Stimulated activated naive CD8-positive, alpha-beta T cell treated with anti-CD3 and anti-CD28 coated beads, Interleukin-15, Interleukin-2, amounts not matched to agents 100 U/mL and 50 U/mL, for 24 hours (primary cell): ENCODE measurements around the gene ARRB1.
A peak's percentile ranks its signal among the peaks of the same experiment; 100 is the strongest.
"Not testable (repeated sequence)": the region's sequence is repeated elsewhere in the genome, so short reads cannot be mapped to it uniquely, and the experiment has no call there.

Experiments
- ATAC-seq: fragments of 150-1000 bp; cut with Tn5 transposase; one replicate; pipeline ENCODE4 v1.10.0; 2021
- DNase-seq: peaks from one replicate; pipeline ENCODE4 v3.0.0; 2021

The ARRB1 gene

GRCh38 chr11:75351541-75351790 is at the start of gene ARRB1:
TSS of gene ARRB1 (minus strand) at chr11:75351661. CDS start at chr11:75351607, 54 bp downstream.
- ATAC-seq: no peak
- DNase-seq: peak; percentile 58

- no peak for DNase-seq
These were observed 48.8 kb upstream of the ARRB1 start for GRCh38 chr11:75400146-75400865.

DNA sequence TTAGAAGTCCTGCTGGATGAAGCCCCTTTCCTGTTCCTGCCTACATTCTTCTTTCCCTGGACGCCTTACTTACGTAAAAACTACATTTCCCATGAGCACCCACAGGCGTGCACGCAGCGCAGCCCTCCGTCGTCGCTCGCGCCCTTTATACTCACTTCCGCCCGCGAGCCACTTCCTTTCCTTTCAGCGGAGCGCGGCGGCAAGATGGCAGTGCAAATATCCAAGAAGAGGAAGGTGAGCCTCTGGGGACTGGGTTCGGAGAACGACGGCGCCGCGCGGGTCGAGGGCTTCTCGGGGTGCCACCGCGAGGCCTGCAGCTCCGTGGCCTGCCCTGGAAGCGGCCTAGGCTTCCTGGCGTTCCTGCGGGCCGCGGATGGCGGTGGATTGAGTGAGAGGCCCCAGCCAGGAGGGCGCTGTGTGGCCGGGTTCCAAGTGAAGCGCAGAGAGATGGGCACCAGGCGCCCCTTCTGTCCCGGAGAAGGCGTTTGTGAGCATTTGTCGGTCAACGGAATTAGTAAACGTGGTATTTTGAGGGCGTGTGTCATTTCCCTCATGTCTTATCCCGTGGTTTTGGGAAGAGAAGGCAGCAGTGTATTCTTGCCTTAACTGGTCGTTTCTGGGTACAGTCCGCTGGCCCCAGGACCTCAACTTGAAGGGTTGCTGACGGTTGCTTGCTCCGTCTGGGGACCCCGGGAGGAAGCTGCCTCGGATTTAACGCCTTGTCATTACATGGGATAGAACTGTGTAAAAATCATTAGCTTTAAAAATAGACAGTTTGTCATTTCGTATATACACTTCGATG is 48.1 kb upstream of the ARRB1 start, which contains the start of gene RPS3:
Gene RPS3, plus strand, starts transcription at position 175 of the 802 bp plus-strand sequence. Its CDS starts 30 bp downstream, at position 205.
- DNase-seq (peak; percentile 90), ATAC-seq (peak; percentile 86)

More at GRCh38 chr11:75400146-75400865, 48.8 kb upstream of the ARRB1 start:
- no peak for ATAC-seq

GRCh38 chr11:75398906-75399305 is 47.4 kb upstream of the ARRB1 start:
- ATAC-seq (no peak), DNase-seq (no peak)

DNA sequence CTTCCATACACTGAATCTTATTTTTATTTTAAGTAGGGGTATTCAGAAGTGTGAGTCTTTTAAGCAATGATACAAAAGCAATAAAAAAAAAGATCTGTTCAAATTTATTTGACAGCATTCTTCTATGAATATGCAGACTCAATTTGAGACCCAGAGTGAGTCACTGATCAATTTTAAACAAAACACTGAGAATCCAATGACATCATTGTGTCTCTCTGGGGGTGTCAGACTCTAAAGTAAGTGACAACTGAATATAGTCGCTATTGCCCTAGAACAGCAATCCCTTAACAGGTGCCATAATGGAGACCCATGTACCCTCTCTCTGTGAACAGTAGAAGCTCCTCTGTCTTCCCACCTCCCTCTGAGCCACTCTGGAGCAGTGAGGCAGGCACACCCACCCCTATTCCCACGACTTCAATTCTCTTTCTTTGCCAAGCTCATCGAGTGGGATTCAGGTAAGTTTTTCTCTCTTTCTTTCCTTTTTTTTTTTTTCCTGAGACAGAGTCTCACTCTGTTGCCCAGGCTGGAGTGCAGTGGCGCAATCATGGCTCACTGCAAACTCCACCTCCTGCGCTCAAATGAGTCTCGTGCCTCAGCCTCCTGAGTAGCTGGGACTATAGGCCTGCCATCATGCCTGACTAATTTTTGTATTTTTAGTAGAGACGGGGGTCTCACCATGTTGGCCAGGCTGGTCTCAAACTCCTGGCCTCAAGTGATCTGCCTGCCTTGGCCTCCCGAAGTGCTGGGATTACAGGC is 42.8 kb upstream of the ARRB1 start:
- no peak for ATAC-seq
- DNase-seq: no peak

DNA sequence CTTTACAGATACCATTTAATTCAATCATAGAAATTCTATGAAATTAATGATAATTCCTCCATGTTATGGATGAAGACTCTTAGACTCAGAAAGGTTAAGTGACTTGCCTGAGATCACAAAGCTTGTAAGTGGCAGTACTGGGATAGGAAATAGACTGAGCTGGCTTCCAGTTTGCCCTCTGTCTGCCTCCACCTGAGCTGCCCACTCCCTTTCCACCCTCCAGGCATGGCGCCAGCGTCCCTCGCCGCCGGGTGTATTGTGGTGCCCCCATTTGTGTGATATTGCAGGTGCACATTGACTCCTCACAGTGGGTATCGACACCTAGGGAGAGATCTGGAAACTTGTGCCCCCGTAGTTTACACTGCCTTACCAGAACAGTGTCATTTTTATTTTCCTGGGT is 38.5 kb upstream of the ARRB1 start:
- ATAC-seq (no peak), DNase-seq (no peak)

GRCh38 chr11:75389276-75389605 is 37.8 kb upstream of the ARRB1 start:
- ATAC-seq (no peak), DNase-seq (no peak)

- DNase-seq: peak; percentile 69
- ATAC-seq: peak; percentile 64
These were observed 37.2 kb upstream of the ARRB1 start for GRCh38 chr11:75388386-75389275.

DNA sequence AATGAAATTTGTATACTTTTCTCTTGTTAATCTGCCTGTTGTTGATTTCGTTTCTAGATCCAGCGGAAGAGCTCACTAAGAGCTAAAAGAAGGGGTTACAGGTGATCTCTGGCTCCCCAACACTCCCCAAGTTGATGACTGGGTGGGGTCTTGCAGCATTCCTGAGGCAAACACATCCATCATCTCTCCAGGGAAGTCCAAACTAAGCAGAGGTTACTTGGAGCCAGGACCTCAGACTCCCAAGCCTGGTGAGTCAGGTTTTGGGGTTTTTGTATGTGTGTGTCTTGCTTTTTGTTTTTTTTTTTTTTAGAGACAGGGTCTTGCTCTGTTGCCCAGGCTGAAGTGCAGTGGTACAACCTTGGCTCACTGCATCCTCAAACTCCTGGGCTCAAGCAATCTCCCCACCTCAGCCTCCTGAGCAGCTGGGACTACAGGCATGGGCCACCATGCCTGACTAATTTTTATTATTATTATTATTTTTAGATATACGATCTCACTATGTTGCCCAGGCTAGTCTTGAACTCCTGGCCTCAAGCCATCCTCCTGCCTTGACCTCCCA is 36.4 kb upstream of the ARRB1 start:
- DNase-seq (no peak), ATAC-seq (no peak)

DNA sequence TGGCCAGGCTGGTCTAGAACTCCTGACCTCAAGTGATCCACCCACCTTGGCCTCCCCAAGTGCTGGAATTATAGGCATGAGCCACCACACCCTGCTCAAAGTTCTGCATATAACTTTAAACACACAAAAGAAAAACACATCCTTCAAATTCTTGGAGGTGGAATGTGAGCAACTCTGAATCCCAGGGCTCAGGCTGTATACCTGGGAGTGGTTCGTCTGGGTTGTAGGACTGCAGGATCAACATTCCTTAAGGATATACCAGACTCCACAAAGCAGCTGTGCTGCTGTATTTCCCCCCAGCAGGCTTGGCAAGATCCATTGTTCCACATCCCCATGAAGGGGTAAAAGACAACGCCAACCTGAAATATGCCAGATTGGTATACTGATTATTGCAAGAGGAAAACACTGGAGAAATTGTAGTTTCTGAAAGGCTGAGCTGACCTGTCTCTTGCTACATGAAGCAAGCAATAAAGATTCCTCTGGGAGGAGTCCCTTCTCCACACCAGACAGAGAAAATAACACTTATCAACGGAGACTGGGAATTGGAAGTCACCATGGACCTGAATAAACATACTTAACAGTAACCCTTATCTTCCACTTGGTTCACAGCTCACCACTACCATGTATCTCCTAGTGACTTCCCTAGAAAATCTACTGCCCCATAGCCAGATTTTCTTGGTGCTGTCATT is 35.6 kb upstream of the ARRB1 start:
- DNase-seq: no peak
- ATAC-seq: no peak

DNA sequence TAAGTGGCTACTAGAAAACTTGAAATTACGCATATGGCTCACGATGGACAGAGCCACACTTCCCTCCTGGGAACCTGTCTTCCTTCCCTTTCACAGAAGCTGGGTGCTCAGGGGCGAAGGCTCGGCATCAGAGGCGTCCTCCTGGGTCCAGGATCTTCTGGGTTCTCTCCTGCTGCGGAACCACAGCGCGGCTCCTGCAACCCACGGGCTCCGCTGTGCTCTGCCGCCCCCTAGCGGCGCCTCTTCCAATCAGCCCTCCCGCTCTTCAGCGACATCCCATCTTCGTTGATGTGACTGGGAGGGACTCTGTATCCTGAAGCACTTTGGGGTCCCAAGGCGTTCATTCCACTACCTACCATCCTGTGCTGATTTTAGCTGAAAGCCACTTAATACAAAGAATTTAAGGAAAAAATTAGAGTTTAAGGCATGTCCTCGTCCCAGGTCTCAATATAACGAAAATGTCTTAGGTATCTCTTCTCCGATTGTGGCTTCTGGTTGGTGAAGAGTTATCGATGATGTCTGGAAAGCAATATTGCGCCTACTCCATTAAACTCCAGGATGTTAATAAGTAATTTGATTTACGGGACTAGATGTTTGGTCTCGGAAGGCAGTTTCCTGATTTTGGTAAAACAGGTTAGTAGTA is 33.1 kb upstream of the ARRB1 start:
- DNase-seq (peak; percentile 85), ATAC-seq (peak; percentile 81)

DNA sequence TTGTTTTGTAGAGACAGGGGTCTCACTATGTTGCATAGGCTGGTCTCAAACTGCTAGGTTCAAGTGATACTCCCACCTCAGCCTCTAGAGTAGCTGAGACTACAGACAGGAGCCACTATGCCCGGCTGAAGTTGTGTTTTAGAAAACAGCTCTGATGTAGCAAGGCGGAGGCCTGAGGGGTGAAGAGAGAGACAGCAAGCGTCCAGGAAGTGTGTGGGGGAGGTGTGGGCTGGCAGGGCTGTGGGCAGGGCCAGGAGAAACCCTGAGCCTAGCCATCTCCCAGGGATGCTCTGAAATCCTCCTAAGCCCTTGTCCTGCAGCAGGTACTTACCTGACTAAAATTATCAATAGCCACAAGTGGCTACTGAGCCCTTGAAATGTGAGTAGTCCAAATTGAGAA is 31.8 kb upstream of the ARRB1 start:
- DNase-seq (no peak), ATAC-seq (peak; percentile 45)

DNA sequence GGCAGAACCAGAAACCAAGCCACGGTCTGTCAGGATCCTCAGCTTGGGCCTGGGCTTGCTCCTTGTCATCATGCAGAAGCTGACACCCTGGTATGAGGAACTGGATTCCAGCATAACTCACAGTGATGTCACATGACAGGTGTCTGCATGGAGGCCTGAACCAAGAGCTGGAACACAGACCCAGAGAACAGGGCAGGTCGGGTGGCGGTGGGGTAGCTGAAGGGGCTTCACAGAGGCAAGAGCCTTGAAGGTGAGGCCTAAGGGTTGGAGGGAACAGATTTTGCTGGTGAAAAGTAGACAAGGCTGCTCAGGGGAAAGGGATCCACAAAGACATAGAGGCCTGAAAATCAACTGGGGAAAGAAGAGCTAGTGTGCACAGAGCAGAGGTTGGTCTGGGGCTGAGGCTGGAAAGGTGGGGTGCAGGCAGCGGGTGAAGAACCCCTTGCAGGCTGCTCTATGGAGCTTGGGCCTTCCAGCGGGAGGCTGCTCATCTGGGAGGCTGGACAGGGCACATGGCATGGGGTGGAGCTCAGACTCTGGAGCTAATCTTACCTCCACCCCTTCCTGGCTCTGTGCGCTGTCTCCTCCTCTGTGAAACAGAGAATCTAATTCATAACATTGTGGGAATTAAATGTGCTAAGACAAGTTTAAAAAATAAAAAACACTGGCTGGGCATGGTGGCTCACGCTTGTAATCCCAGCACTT is 29.4 kb upstream of the ARRB1 start:
- no peak for ATAC-seq

GRCh38 chr11:75380245-75380644 is 28.8 kb upstream of the ARRB1 start:
- ATAC-seq (no peak), DNase-seq (no peak)

More for the DNA sequence above, 29.4 kb upstream of the ARRB1 start:
- DNase-seq: no peak

DNA sequence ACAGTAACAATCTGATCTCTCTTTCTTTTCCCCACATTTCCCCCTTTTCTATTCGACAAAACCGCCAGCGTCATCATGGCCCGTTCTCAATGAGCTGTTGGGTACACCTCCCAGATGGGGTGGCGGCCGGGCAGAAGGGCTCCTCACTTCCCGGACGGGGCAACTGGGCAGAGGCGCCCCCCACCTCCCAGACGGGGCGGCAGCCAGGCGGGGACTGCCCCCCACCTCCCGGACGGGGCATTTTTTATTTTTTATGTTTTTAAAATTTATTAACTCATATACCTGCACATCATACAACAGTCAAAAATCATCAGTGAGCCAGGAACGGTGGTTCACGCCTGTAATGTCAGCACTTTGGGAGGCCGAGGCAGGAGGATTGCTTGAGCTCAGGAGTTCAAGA is 27.3 kb upstream of the ARRB1 start:
- ATAC-seq, DNase-seq: not testable (repeated sequence)

DNA sequence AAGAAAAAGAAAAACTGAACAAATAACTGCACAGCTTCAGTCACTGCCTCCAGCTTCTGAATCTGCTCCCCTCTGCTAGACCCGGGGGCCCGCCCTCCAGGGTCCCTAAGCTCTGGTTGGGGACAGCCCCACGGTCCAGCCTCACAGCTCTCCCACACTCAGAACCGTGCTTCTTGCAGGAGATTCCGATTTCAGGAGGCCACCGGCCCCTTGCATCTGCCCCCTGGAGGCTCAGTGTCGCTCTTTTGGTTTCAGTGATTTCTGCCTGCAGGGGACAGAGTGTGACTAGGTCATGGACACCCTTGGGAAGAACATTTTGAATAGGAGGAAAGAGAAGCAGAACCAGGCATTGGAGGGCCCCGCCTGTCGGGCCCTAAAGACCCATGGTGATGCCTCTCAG is 24.7 kb upstream of the ARRB1 start:
- no peak for ATAC-seq
- DNase-seq: no peak

DNA sequence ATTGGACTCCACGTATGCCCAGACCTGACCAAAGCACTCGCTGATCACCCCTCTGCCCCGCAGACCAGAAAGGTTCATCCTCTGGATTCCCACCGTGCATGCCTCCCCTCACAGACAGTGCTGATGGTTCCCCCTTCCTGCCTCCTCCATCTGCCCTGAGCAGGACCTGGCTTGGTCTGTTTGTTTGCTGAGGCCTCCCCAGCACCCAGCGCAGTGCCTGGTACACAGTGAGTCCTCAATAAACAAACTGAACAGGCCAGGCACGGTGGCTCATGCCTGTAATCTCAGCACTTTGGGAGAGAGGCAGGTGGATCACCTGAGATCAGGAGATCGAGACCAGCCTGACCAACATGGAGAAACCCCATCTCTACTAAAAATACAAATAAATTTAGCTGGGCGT is 24.2 kb upstream of the ARRB1 start:
- no peak for ATAC-seq

GRCh38 chr11:75374646-75375045 is 23.2 kb upstream of the ARRB1 start:
- no peak for ATAC-seq
- no peak for DNase-seq

More for the DNA sequence above, 24.2 kb upstream of the ARRB1 start:
- no peak for DNase-seq

- ATAC-seq (no peak), DNase-seq (no peak)
These were observed 21.7 kb upstream of the ARRB1 start for GRCh38 chr11:75373201-75373600.
